GM12872 (cell line): Measurements from ENCODE around the gene BCL3.

Experiments used
- TF ChIP-seq, protein P1 (sequence below): IDR thresholded peaks from 3 replicates; pipeline ENCODE4 v1.5.1; 2011; ENCODE audit warnings: low read depth, mild to moderate bottlenecking, low read length, moderate library complexity; ENCODE audit not compliant: insufficient read depth

BCL3 gene, protein sequence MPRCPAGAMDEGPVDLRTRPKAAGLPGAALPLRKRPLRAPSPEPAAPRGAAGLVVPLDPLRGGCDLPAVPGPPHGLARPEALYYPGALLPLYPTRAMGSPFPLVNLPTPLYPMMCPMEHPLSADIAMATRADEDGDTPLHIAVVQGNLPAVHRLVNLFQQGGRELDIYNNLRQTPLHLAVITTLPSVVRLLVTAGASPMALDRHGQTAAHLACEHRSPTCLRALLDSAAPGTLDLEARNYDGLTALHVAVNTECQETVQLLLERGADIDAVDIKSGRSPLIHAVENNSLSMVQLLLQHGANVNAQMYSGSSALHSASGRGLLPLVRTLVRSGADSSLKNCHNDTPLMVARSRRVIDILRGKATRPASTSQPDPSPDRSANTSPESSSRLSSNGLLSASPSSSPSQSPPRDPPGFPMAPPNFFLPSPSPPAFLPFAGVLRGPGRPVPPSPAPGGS

DNA sequence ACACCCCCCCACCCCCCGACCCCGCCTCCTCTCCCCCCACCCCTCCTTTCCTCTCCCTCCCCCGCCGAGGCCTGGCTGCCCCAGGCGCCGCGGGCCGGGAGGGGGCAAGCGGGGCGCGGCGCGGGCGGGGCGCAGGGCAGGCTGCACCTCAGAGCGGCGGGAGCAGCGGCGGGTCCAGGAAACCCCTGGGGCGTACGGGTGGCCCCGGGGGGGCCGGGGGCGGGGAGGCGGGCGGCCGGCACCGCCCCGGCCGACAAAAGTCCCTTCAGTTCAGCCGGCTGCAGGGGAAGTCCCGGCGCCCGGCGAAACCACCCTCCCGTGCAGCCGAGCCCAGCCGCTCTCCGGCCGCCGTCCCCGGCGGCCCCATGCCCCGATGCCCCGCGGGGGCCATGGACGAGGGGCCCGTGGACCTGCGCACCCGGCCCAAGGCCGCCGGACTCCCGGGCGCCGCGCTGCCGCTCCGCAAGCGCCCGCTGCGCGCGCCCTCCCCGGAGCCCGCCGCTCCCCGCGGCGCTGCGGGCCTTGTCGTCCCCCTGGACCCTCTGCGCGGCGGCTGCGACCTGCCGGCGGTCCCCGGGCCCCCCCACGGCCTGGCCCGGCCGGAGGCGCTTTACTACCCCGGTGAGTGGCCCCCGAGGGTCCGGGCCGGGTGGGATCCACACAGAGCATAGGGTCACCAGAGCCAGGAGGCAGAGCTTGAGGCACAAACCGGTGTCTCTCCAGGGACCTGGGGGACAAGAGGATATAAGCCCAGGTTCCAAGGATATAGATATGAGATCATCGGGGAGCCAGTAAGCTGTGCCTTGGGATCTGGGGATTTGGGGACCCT, at the start of gene BCL3:
Gene BCL3 (plus strand): TSS at position 283 of the 829 bp plus-strand sequence. CDS start 83 bp downstream, at position 366.
- TF ChIP-seq, protein P1, sequence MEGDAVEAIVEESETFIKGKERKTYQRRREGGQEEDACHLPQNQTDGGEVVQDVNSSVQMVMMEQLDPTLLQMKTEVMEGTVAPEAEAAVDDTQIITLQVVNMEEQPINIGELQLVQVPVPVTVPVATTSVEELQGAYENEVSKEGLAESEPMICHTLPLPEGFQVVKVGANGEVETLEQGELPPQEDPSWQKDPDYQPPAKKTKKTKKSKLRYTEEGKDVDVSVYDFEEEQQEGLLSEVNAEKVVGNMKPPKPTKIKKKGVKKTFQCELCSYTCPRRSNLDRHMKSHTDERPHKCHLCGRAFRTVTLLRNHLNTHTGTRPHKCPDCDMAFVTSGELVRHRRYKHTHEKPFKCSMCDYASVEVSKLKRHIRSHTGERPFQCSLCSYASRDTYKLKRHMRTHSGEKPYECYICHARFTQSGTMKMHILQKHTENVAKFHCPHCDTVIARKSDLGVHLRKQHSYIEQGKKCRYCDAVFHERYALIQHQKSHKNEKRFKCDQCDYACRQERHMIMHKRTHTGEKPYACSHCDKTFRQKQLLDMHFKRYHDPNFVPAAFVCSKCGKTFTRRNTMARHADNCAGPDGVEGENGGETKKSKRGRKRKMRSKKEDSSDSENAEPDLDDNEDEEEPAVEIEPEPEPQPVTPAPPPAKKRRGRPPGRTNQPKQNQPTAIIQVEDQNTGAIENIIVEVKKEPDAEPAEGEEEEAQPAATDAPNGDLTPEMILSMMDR: no peak

DNA sequence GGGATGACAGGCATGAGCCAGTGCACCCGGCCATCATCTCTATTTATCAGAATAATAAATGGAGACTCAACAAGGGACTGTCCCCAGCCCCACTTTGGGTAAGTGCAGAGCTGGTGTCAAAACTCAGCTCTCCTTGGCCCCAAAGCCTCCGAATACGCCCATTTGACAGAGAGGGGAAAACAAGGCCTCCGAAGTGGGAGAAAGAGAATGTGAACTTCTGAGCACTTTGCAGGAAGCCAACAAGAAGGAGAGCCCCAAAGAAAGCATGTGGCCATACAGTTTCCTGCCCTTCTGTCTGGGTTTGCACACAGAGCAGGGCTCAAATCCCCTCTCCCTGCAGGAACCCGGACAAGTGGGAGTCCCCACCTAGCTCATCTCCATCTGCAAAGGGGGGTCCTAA, 48.0 kb upstream of the BCL3 start:
- TF ChIP-seq, protein P1: no peak

DNA sequence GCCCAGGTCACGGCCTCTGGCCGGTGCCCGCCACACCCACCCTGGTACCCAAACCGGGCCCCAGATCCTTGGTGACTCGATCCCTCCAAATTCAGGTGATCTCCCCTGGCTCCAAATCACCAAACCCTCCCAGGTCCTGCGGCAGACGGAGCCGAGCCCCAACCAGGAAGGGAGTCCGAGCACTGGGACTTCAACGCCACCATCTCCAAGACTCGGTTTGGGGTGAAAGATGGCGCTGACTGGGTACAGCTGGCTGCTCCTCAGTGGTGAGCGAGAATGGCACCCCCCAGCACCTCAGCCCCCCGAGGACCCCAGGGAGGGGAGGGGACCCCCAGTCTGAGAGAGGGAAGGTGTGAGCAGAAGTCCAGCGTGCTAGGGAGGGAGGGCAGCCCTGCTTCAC, 47.3 kb upstream of the BCL3 start:
- TF ChIP-seq, protein P1: no peak

DNA sequence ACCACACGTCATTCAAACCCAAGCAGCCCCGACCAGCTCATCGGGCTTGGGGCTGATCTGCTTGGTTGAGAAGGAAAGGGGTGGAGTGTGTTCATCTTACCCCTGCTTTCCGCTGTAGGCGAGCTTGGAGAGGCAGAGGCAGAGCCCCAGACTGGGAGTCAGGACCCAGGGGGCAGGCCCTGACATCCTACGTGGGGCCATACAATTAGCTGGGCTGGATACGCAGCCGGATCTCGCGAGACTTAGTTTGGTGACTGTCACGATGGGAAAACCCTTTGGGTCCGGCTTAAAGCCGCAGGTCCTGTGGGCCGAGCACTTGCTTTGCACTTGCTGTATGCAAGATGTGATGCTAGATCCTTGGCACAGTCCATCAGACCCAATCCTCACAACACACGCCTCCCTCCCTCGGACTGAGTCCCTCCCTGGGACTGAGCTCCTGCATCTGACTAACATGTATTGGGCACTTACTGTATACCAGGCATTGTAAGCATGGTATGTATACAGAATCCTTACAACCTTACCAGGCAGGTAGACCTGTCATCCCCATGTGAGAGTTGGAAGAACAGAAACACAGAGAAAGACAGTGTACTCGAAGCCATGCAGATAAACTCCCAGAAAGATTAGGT, 45.8 kb upstream of the BCL3 start:
- TF ChIP-seq, protein P1: no peak

DNA sequence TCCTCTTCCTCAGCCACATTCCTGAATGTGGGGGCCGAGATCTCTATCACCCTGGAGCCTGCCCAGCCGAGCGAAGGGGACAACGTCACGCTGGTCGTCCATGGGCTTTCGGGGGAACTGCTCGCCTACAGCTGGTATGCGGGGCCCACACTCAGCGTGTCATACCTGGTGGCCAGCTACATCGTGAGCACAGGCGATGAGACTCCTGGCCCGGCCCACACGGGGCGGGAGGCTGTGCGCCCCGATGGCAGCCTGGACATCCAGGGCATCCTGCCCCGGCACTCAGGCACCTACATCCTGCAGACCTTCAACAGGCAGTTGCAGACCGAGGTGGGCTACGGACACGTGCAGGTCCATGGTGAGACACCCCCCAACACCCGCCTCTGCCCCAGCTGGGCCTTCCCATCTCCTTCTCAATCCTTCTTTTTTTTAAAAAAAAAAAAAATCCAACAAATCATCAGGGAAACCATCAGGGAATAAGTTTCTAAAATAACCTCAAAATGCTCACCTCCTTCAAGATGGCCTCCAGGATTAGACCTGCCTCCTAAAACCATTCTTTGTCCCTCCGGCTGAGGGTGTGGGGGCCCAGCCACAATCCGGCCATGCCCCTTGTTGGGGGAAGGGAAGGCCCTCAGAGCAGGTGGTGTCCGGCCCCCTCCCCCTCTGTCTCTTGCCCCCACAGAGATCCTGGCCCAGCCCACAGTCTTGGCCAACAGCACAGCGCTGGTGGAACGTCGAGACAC, 45.0 kb upstream of the BCL3 start:
- TF ChIP-seq, protein P1: no peak

DNA sequence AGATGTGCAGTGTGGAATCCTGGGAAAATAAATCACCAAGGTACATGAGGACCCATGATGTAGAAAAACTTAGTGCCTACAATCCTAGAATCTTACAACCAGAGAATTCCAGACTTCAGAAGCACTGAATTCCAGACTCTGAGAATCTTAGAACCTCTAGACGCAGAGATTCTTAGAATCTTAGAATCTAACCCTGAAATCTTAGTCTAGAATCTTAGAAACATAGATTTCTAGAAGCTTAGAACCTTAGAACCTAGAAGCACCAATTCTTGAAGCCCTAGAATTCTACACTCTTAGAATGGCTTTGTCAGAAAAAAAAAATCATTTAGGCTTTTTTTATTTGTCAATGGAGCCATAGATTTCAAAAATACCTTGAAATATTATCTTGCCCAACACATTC, 43.5 kb upstream of the BCL3 start:
- TF ChIP-seq, protein P1: no peak

DNA sequence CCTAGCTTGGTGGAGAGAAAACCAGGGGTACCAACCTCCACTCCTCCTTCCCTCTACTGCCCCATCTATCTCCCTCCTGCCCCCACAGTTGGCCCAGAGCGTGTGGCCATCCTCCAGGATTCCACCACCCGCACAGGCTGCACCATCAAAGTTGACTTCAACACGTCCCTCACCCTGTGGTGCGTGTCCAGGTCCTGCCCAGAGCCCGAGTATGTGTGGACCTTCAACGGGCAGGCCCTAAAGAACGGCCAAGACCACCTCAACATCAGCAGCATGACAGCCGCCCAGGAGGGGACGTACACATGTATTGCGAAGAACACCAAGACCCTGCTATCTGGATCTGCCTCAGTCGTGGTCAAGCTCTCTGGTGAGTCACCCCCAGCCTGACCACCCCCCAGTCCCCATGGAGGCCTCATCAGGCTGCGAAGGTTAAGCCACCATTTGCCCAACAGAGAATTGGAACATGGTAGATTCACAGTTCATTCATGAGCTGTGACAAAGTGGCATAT, 43.0 kb upstream of the BCL3 start:
- TF ChIP-seq, protein P1: no peak
